ENCODE measurements around the gene CDC42SE2.
A peak's percentile ranks its signal among the peaks of the same experiment; 100 is the strongest.

CDC42SE2 gene

GRCh38 chr5:131262953-131263541 lies 806 bp upstream of the CDC42SE2 start:
- Histone ChIP-seq H3K27ac (replicated peaks) (peak overlapping the region; percentile 71), H3K4me3 (replicated peaks; ENCODE audit: insufficient read depth, low read length) (peak overlapping the region; percentile 64), H3K27me3 (ENCODE audit: insufficient read depth, poor library complexity, severe bottlenecking) (no peaks in the 10 kb centered on the region)
- no peak for TF ChIP-seq POLR2AphosphoS5 (IDR thresholded peaks at IDR 0.05; ENCODE audit: low read depth)
- DNase-seq (ENCODE audit: low read depth in 1 of 2, low spot score in 1 of 2), result no peak

- TF ChIP-seq POLR2AphosphoS5 (IDR thresholded peaks at IDR 0.05; ENCODE audit: low read depth) (no peak), GABPA (IDR thresholded peaks at IDR 0.05; ENCODE audit: low read depth) (no peak), CTCF (IDR thresholded peaks at IDR 0.05; ENCODE audit: insufficient read depth, low read length) (no peak), SPI1 (IDR thresholded peaks at IDR 0.05; ENCODE audit: borderline replicate concordance, low read depth) (no peak), REST (IDR thresholded peaks at IDR 0.05; ENCODE audit: insufficient replicate concordance, low read depth) (no peak)
- DNase-seq (ENCODE audit: low read depth in 1 of 2, low spot score in 1 of 2), result peak in 1 of 2 experiments; percentile 14
- Histone ChIP-seq H3K27ac (replicated peaks) (peak overlapping the region; percentile 90), H3K27me3 (ENCODE audit: insufficient read depth, poor library complexity, severe bottlenecking) (no peaks in the 10 kb centered on the region), H3K4me3 (replicated peaks; ENCODE audit: insufficient read depth, low read length) (peak overlapping the region; percentile 64)
Observed at GRCh38 chr5:131264451-131265099, 722 bp downstream of the CDC42SE2 start.

- peak in 1 of 2 experiments; percentile 27 for DNase-seq (ENCODE audit: low read depth in 1 of 2, low spot score in 1 of 2)
- no peak for TF ChIP-seq REST (IDR thresholded peaks at IDR 0.05; ENCODE audit: insufficient replicate concordance, low read depth)
- no peak for TF ChIP-seq GABPA (IDR thresholded peaks at IDR 0.05; ENCODE audit: low read depth)
- no peak for TF ChIP-seq POLR2AphosphoS5 (IDR thresholded peaks at IDR 0.05; ENCODE audit: low read depth)
- TF ChIP-seq SPI1 (IDR thresholded peaks at IDR 0.05; ENCODE audit: borderline replicate concordance, low read depth), result no peak
- no peak for TF ChIP-seq CTCF (IDR thresholded peaks at IDR 0.05; ENCODE audit: insufficient read depth, low read length)
- H3K27me3 ChIP-seq (ENCODE audit: insufficient read depth, poor library complexity, severe bottlenecking), result no peaks in the 10 kb centered on the region
- peak overlapping the region; percentile 90 for H3K27ac ChIP-seq (replicated peaks)
- H3K4me3 ChIP-seq (replicated peaks; ENCODE audit: insufficient read depth, low read length), result peak overlapping the region; percentile 64
Observed at GRCh38 chr5:131265311-131265803, 1.5 kb downstream of the CDC42SE2 start.

- H3K27ac ChIP-seq (replicated peaks), result peak overlapping the region; percentile 90
- H3K27me3 ChIP-seq (ENCODE audit: insufficient read depth, poor library complexity, severe bottlenecking), result no peaks in the 10 kb centered on the region
- TF ChIP-seq GABPA (IDR thresholded peaks at IDR 0.05; ENCODE audit: low read depth) (no peak), SPI1 (IDR thresholded peaks at IDR 0.05; ENCODE audit: borderline replicate concordance, low read depth) (no peak), POLR2AphosphoS5 (IDR thresholded peaks at IDR 0.05; ENCODE audit: low read depth) (no peak), CTCF (IDR thresholded peaks at IDR 0.05; ENCODE audit: insufficient read depth, low read length) (no peak), REST (IDR thresholded peaks at IDR 0.05; ENCODE audit: insufficient replicate concordance, low read depth) (no peak)
- peak in 1 of 2 experiments; percentile 27 for DNase-seq (ENCODE audit: low read depth in 1 of 2, low spot score in 1 of 2)
- H3K4me3 ChIP-seq (replicated peaks; ENCODE audit: insufficient read depth, low read length), result peak overlapping the region; percentile 64; the same call in 1 of the 2 replicates
Observed at GRCh38 chr5:131266370-131267060, 2.7 kb downstream of the CDC42SE2 start.
